ENCODE data around the gene NUAK1. TPM values are rescaled to one million over a fixed set of nuclear protein-coding genes. Genes with fewer than 3 reads are reported as not detected.

Gene NUAK1
- total RNA-seq, 1 donor from 2014 or later: 7.6 TPM

- TF ChIP-seq CTCF (IDR thresholded peaks at IDR 0.05; ENCODE audit: insufficient read depth, low read length, severe bottlenecking): no peak
- H3K36me3 ChIP-seq (ENCODE audit: control insufficient read depth, insufficient read depth, low read length): no peaks in the 10 kb centered on the region
- FAIRE-seq: no peak
- DNase-seq (ENCODE audit: low read depth): no peak
- H3K27me3 ChIP-seq (ENCODE audit: control insufficient read depth, insufficient read depth, low read length): no peaks in the 10 kb centered on the region
- H3K4me3 ChIP-seq (ENCODE audit: low read depth, low read length): no peak overlapping the region
Measured at GRCh38 chr12:106171117-106171750, 32.5 kb upstream of the NUAK1 start.

GRCh38 chr12:106170285-106170684 is 31.5 kb upstream of the NUAK1 start:
- no peak for FAIRE-seq

GRCh38 chr12:106163712-106164111 is 25.0 kb upstream of the NUAK1 start:
- DNase-seq (ENCODE audit: low read depth): no peak
- no peak overlapping the region for H3K4me3 ChIP-seq (ENCODE audit: low read depth, low read length)
- H3K27me3 ChIP-seq (ENCODE audit: control insufficient read depth, insufficient read depth, low read length): no peaks in the 10 kb centered on the region
- H3K36me3 ChIP-seq (ENCODE audit: control insufficient read depth, insufficient read depth, low read length): no peaks in the 10 kb centered on the region
- TF ChIP-seq CTCF (IDR thresholded peaks at IDR 0.05; ENCODE audit: insufficient read depth, low read length, severe bottlenecking): no peak
- FAIRE-seq: no peak

More at GRCh38 chr12:106170285-106170684, 31.5 kb upstream of the NUAK1 start:
- TF ChIP-seq CTCF (IDR thresholded peaks at IDR 0.05; ENCODE audit: insufficient read depth, low read length, severe bottlenecking): no peak
- DNase-seq (ENCODE audit: low read depth): peak; percentile 57
- Histone ChIP-seq H3K4me3 (ENCODE audit: low read depth, low read length) (no peak overlapping the region), H3K27me3 (ENCODE audit: control insufficient read depth, insufficient read depth, low read length) (no peaks in the 10 kb centered on the region), H3K36me3 (ENCODE audit: control insufficient read depth, insufficient read depth, low read length) (no peaks in the 10 kb centered on the region)

GRCh38 chr12:106161491-106161890 is 22.7 kb upstream of the NUAK1 start:
- FAIRE-seq (no peak), DNase-seq (ENCODE audit: low read depth) (no peak)
- Histone ChIP-seq H3K27me3 (ENCODE audit: control insufficient read depth, insufficient read depth, low read length) (no peaks in the 10 kb centered on the region), H3K4me3 (ENCODE audit: low read depth, low read length) (no peak overlapping the region), H3K36me3 (ENCODE audit: control insufficient read depth, insufficient read depth, low read length) (no peaks in the 10 kb centered on the region)
- no peak for TF ChIP-seq CTCF (IDR thresholded peaks at IDR 0.05; ENCODE audit: insufficient read depth, low read length, severe bottlenecking)

GRCh38 chr12:106160915-106161314 is 22.2 kb upstream of the NUAK1 start:
- Histone ChIP-seq H3K4me3 (ENCODE audit: low read depth, low read length) (no peak overlapping the region), H3K27me3 (ENCODE audit: control insufficient read depth, insufficient read depth, low read length) (no peaks in the 10 kb centered on the region), H3K36me3 (ENCODE audit: control insufficient read depth, insufficient read depth, low read length) (no peaks in the 10 kb centered on the region)
- FAIRE-seq: peak; percentile 68
- no peak for DNase-seq (ENCODE audit: low read depth)
- TF ChIP-seq CTCF (IDR thresholded peaks at IDR 0.05; ENCODE audit: insufficient read depth, low read length, severe bottlenecking): no peak

GRCh38 chr12:106157802-106158201 is 19.0 kb upstream of the NUAK1 start:
- no peak for FAIRE-seq
- H3K27me3 ChIP-seq (ENCODE audit: control insufficient read depth, insufficient read depth, low read length): no peaks in the 10 kb centered on the region
- no peak overlapping the region for H3K4me3 ChIP-seq (ENCODE audit: low read depth, low read length)
- no peak for DNase-seq (ENCODE audit: low read depth)
- TF ChIP-seq CTCF (IDR thresholded peaks at IDR 0.05; ENCODE audit: insufficient read depth, low read length, severe bottlenecking): no peak
- no peaks in the 10 kb centered on the region for H3K36me3 ChIP-seq (ENCODE audit: control insufficient read depth, insufficient read depth, low read length)

Measured in bronchial epithelial cell (primary cell).